ENCODE measurements around the gene PPP4R4. TPM values are rescaled to one million over a fixed set of nuclear protein-coding genes. Genes with fewer than 3 reads are reported as not detected.

Gene PPP4R4
- total and polyA plus RNA-seq, 3 donors from 2014 or later: 15.8 to 26.7 (median 24.3) TPM

GRCh38 chr14:94132285-94132887, 41.7 kb upstream of the PPP4R4 start:
- intact Hi-C loops (cut with DNase I; ENCODE audit: low total_unique reads): no loop called here
- H3K4me1 ChIP-seq: no peaks in the 10 kb centered on the region
- 50 to 52% methylated on average over 4 of the region's 4 CpGs for WGBS, 2 donors
- peak; percentile 58 to 86 (median 80) for TF ChIP-seq CTCF (IDR thresholded peaks at IDR 0.05)
- TF ChIP-seq POLR2A (IDR thresholded peaks at IDR 0.05): no peak
- H3K27me3 ChIP-seq: no peaks in the 10 kb centered on the region
- no peaks in the 10 kb centered on the region for H3K36me3 ChIP-seq (ENCODE audit: low read depth, missing control alignments)
- H3K27ac ChIP-seq: no peak overlapping the region
- H3K4me3 ChIP-seq: no peak overlapping the region
- peak; percentile 83 for DNase-seq
- no peaks in the 10 kb centered on the region for H3K9me3 ChIP-seq

GRCh38 chr14:94135476-94135875, 38.6 kb upstream of the PPP4R4 start:
- WGBS, 2 donors: 73 to 83% methylated on average over 4 of the region's 4 CpGs
- H3K4me3 ChIP-seq: no peak overlapping the region

GRCh38 chr14:94136575-94137331, 37.4 kb upstream of the PPP4R4 start:
- WGBS, 2 donors: 28% methylated on average over 18 of the region's 18 CpGs
- H3K27ac ChIP-seq: no peak overlapping the region
- no peaks in the 10 kb centered on the region for H3K4me1 ChIP-seq
- DNase-seq: peak; percentile 97
- intact Hi-C loops (cut with DNase I; ENCODE audit: low total_unique reads): no loop called here
- no peaks in the 10 kb centered on the region for H3K27me3 ChIP-seq
- no peaks in the 10 kb centered on the region for H3K36me3 ChIP-seq (ENCODE audit: low read depth, missing control alignments)
- no peak overlapping the region for H3K4me3 ChIP-seq
- TF ChIP-seq CTCF (IDR thresholded peaks at IDR 0.05) (peak; percentile 90 to 97 (median 95)), POLR2A (IDR thresholded peaks at IDR 0.05) (no peak)
- H3K9me3 ChIP-seq: no peaks in the 10 kb centered on the region

More at GRCh38 chr14:94135476-94135875, 38.6 kb upstream of the PPP4R4 start:
- no peaks in the 10 kb centered on the region for H3K4me1 ChIP-seq
- intact Hi-C loops (cut with DNase I; ENCODE audit: low total_unique reads): no loop called here
- H3K27ac ChIP-seq: no peak overlapping the region
- TF ChIP-seq POLR2A (IDR thresholded peaks at IDR 0.05) (no peak), CTCF (IDR thresholded peaks at IDR 0.05) (no peak)
- no peak for DNase-seq
- H3K27me3 ChIP-seq: no peaks in the 10 kb centered on the region
- H3K9me3 ChIP-seq: no peaks in the 10 kb centered on the region
- no peaks in the 10 kb centered on the region for H3K36me3 ChIP-seq (ENCODE audit: low read depth, missing control alignments)

GRCh38 chr14:94138251-94138650, 35.9 kb upstream of the PPP4R4 start:
- TF ChIP-seq CTCF (IDR thresholded peaks at IDR 0.05) (no peak), POLR2A (IDR thresholded peaks at IDR 0.05) (no peak)
- DNase-seq: no peak
- no peaks in the 10 kb centered on the region for H3K27me3 ChIP-seq
- 89 to 96% methylated on average over 9 of the region's 9 CpGs for WGBS, 2 donors
- intact Hi-C loops (cut with DNase I; ENCODE audit: low total_unique reads): no loop called here
- no peak overlapping the region for H3K27ac ChIP-seq
- H3K4me3 ChIP-seq: no peak overlapping the region
- no peaks in the 10 kb centered on the region for H3K9me3 ChIP-seq
- H3K4me1 ChIP-seq: no peaks in the 10 kb centered on the region
- H3K36me3 ChIP-seq (ENCODE audit: low read depth, missing control alignments): no peaks in the 10 kb centered on the region

Data from testis (tissue), 3 donors.